AG09319 (cell line): Measurements from ENCODE around the gene RER1.

Experiments
- DNase-seq: peaks from one replicate; pipeline ENCODE4 v3.0.0-alpha.2; 2010; ENCODE audit warnings: low read depth; ENCODE audit errors: extremely low read depth
- TF ChIP-seq, protein P1 (sequence below): IDR thresholded peaks from 2 replicates; pipeline ENCODE4 v1.5.1; 2011; ENCODE audit warnings: low read depth, mild to moderate bottlenecking, inconsistent platforms, low read length, moderate library complexity

Gene RER1

DNA sequence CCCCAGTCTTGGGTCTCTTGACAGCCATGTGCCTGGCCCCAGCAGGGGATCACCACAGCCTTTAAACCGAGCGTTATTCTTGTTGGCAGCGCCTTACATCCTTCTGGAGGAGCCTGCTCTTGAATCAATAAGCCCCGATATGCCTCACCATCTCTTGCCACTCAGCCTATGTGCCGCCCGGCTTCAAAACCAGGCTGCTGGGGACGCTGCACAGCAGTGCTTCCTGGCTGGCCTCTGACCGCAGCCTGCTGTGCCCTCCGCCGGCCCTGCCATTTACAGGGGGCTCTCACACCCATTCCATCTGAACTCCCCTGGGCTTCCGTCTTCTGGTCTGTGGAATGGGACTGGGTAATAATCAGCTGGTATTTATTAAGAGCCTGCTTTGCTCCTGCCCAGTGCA, 23.7 kb downstream of the RER1 start:
- DNase-seq = no peak
- TF ChIP-seq, protein P1, sequence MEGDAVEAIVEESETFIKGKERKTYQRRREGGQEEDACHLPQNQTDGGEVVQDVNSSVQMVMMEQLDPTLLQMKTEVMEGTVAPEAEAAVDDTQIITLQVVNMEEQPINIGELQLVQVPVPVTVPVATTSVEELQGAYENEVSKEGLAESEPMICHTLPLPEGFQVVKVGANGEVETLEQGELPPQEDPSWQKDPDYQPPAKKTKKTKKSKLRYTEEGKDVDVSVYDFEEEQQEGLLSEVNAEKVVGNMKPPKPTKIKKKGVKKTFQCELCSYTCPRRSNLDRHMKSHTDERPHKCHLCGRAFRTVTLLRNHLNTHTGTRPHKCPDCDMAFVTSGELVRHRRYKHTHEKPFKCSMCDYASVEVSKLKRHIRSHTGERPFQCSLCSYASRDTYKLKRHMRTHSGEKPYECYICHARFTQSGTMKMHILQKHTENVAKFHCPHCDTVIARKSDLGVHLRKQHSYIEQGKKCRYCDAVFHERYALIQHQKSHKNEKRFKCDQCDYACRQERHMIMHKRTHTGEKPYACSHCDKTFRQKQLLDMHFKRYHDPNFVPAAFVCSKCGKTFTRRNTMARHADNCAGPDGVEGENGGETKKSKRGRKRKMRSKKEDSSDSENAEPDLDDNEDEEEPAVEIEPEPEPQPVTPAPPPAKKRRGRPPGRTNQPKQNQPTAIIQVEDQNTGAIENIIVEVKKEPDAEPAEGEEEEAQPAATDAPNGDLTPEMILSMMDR = no peak

DNA sequence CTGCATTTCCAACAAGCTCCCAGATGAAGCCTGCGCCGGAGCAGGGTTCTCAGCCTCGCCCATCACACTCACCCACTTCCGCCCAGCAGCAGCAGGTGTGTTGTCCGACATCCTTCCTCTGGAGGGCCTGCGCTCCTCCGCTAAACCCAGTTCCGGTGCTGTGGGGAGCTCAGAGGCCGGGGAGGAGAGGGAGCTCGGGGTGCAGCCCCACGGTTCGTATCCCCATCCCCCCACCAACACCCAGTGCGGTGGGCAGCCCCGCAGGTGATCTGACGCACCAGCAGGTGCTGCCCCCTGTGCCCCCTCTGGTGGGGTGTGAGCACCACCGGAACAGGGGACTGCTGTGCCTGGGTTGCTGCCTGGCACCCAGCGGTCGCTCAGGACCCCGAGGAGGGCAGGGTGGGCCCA, 24.2 kb downstream of the RER1 start:
- TF ChIP-seq, protein P1 = no peak
- DNase-seq = no peak

DNA sequence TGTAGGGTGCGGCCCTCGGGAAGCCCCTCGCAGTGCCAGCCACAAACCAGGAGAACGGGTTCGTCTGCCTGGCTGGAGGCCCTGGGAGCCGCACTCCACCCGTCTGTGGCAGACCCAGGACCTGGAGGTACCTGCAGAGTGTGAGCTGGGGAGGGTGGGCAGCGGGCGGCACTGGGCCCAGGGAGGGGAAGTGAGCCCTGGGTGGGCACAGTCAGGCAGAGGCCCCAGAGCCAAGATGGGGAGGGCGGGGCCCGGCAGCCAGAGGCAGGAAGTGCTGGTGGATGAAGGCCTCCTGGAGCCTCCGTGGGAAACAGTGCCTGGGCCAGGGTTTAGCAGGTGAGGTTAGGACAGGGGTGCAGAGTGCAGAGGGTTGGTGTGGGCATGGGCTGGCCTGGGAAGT, 24.8 kb downstream of the RER1 start:
- DNase-seq = no peak

GRCh38 chr1:2417083-2417832, 25.6 kb downstream of the RER1 start:
- TF ChIP-seq, protein P1 = no peak
- no peak for DNase-seq

More for the DNA sequence above, 24.8 kb downstream of the RER1 start:
- TF ChIP-seq, protein P1 = no peak

GRCh38 chr1:2417833-2418225, 26.2 kb downstream of the RER1 start:
- TF ChIP-seq, protein P1 = no peak
- DNase-seq = no peak

DNA sequence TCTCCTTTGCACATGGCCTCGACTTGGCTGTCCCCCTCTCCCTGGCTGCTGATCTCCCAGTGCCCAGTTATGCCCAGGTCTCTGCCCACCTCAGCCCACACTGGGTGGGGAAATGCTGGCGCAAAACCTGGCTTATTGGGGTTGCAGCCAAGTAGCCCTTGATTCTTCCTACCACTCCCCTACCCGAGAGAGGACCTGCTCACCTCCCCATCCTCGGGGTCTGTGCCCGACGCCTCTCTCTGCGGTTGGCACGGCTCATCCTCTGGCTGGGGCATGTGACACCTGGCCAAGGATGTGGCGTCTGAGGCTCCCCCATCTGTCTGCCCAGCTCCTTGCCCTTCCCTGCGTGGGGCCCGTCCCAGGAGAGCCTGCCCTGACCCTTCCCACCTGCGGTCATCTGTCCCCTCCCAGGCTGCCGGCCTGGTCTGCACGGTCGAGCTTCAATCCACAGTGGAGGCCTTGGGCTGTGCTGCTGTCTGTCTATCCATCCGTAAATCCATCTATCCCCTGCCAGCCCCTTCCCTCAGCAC, 27.2 kb downstream of the RER1 start:
- no peak for DNase-seq
- TF ChIP-seq, protein P1 = no peak

GRCh38 chr1:2419416-2419815, 27.8 kb downstream of the RER1 start:
- TF ChIP-seq, protein P1 = no peak

More at GRCh38 chr1:2419416-2419815, 27.8 kb downstream of the RER1 start:
- DNase-seq = no peak
